IMR-90 (cell line): Measurements from ENCODE around the gene TMEM231. TPM values are rescaled to one million over a fixed set of nuclear protein-coding genes. Genes with fewer than 3 reads are reported as not detected.

ENCODE experiments used
- ATAC-seq: fragments of 200-7000 bp; cut with Tn5 transposase; 2 replicates; pipeline ENCODE4 v1.9.1; 2020; ENCODE audit warnings: low read depth, mild to moderate bottlenecking, moderate library complexity
- BruUV-seq: library from RNA; stranded (reverse); fragments of 400-500 nt; replicated peaks from 2 replicates; lab custom pipeline; 2021; lab: Mats Ljungman, UMichigan
- CTCF ChIA-PET: fragments of 300-600 bp; formaldehyde crosslinking; extraction: SDS; loops from one replicate; lab custom pipeline; 2021; ENCODE audit warnings: antibody characterized with exemption; lab: Yijun Ruan, JAX
- POLR2A ChIA-PET: fragments of 300-600 bp; sonication (Branson Sonifier 250); formaldehyde crosslinking; loops from one replicate; lab custom pipeline; 2022; ENCODE audit warnings: antibody characterized with exemption; ENCODE audit not compliant: unreplicated experiment; lab: Charles Lee
- DNase-seq: peaks from one replicate; pipeline ENCODE4 v3.0.0; 2013
- H2AFZ ChIP-seq: replicated peaks from 2 replicates; pipeline ENCODE3; 2013; ENCODE audit warnings: low read length, mild to moderate bottlenecking; ENCODE audit not compliant: poor library complexity
- H2AK5ac ChIP-seq: 2 replicates; pipeline ENCODE4 v1.6.1; 2013; ENCODE audit warnings: low read depth, low read length, inconsistent platforms
- H2AK9ac ChIP-seq: replicated peaks from 2 replicates; pipeline ENCODE3; 2013; ENCODE audit warnings: mild to moderate bottlenecking, low read depth, low read length, moderate library complexity; ENCODE audit not compliant: poor library complexity
- H2BK120ac ChIP-seq: 2 replicates; pipeline ENCODE4 v1.6.1; 2013; ENCODE audit warnings: low read depth, low read length, inconsistent platforms
- H2BK15ac ChIP-seq: 3 replicates; pipeline ENCODE4 v1.6.1; 2013; ENCODE audit warnings: low read depth, low read length, inconsistent platforms
- H2BK20ac ChIP-seq: 2 replicates; pipeline ENCODE4 v1.6.1; 2013; ENCODE audit warnings: low read depth, mild to moderate bottlenecking, inconsistent platforms, low read length, moderate library complexity
- H2BK5ac ChIP-seq: 2 replicates; pipeline ENCODE4 v1.6.1; 2013; ENCODE audit warnings: mild to moderate bottlenecking, low read depth, low read length, inconsistent platforms; ENCODE audit not compliant: poor library complexity, severe bottlenecking
- H3K14ac ChIP-seq: replicated peaks from 2 replicates; pipeline ENCODE4 v1.6.1; 2013; ENCODE audit warnings: low read depth, low read length, inconsistent platforms
- H3K18ac ChIP-seq: 2 replicates; pipeline ENCODE4 v1.6.1; 2013; ENCODE audit warnings: low read depth, low read length, control low read depth
- H3K23ac ChIP-seq: 2 replicates; pipeline ENCODE4 v1.6.1; 2013; ENCODE audit warnings: low read depth, low read length, inconsistent platforms
- H3K27ac ChIP-seq: 2 replicates; pipeline ENCODE4 v1.5.1; 2013; ENCODE audit warnings: mild to moderate bottlenecking, control low read depth, low read length; ENCODE audit not compliant: insufficient read depth
- H3K27me3 ChIP-seq: 2 replicates; pipeline ENCODE4 v1.6.1; 2013; ENCODE audit warnings: low read length; ENCODE audit not compliant: control insufficient read depth, insufficient read depth
- H3K36me3 ChIP-seq: 2 replicates; pipeline ENCODE4 v1.6.1; 2013; ENCODE audit warnings: low read length, mixed read lengths; ENCODE audit not compliant: control insufficient read depth, insufficient read depth
- H3K4ac ChIP-seq: 2 replicates; pipeline ENCODE4 v1.6.1; 2013; ENCODE audit warnings: low read depth, low read length, inconsistent platforms
- H3K4me1 ChIP-seq: 2 replicates; pipeline ENCODE4 v1.6.1; 2013; ENCODE audit warnings: low read length, mixed read lengths; ENCODE audit not compliant: control insufficient read depth, insufficient read depth
- H3K4me2 ChIP-seq: 2 replicates; pipeline ENCODE4 v1.6.1; 2013; ENCODE audit warnings: low read depth, mild to moderate bottlenecking, control low read depth, low read length, moderate library complexity
- H3K4me3 ChIP-seq: 2 replicates; pipeline ENCODE4 v1.5.1; 2013; ENCODE audit warnings: low read depth, mild to moderate bottlenecking, control low read depth, low read length, moderate library complexity; ENCODE audit not compliant: insufficient read depth
- H3K56ac ChIP-seq: 2 replicates; pipeline ENCODE4 v1.6.1; 2013; ENCODE audit warnings: low read length, inconsistent platforms; ENCODE audit not compliant: insufficient read depth; ENCODE audit errors: extremely low read depth
- H3K79me1 ChIP-seq, 2 experiments: 2 replicates each; pipeline ENCODE4 v1.6.1; 2013; ENCODE audit warnings: low read length in 2 of 2, inconsistent platforms in 1 of 2, low read depth in 1 of 2
- H3K9ac ChIP-seq: 2 replicates; pipeline ENCODE4 v1.6.1; 2013; ENCODE audit warnings: low read depth, low read length, control low read depth
- H3K9me1 ChIP-seq: 2 replicates; pipeline ENCODE4 v1.6.1; 2013; ENCODE audit warnings: low read length, inconsistent platforms; ENCODE audit not compliant: insufficient read depth
- H3K9me3 ChIP-seq: 2 replicates; pipeline ENCODE4 v1.6.1; 2013; ENCODE audit warnings: low read length; ENCODE audit not compliant: control insufficient read depth, insufficient read depth
- H4K20me1 ChIP-seq: 2 replicates; pipeline ENCODE4 v1.6.1; 2013; ENCODE audit warnings: low read length, inconsistent platforms; ENCODE audit not compliant: insufficient read depth
- H4K5ac ChIP-seq: 2 replicates; pipeline ENCODE4 v1.6.1; 2013; ENCODE audit warnings: mild to moderate bottlenecking, low read depth, low read length, control low read depth
- H4K8ac ChIP-seq, 2 experiments: 2 replicates each; pipeline ENCODE4 v1.6.1; 2013; ENCODE audit warnings: low read depth in 2 of 2, low read length in 2 of 2, control low read depth in 1 of 2, inconsistent platforms in 1 of 2
- H4K91ac ChIP-seq: 2 replicates; pipeline ENCODE4 v1.6.1; 2013; ENCODE audit warnings: low read depth, low read length, inconsistent platforms; ENCODE audit not compliant: insufficient read depth
- BHLHE40 ChIP-seq: fragments of 150-350 bp; IDR thresholded peaks from 2 replicates; pipeline ENCODE4 v1.6.1; 2016; ENCODE audit warnings: mild to moderate bottlenecking, low read depth, low read length
- CEBPB ChIP-seq: IDR thresholded peaks from 2 replicates; pipeline ENCODE4 v1.6.1; 2012; ENCODE audit warnings: low read depth, low read length, improper control_type of control experiment
- CHD1 ChIP-seq: IDR thresholded peaks from 2 replicates; pipeline ENCODE4 v1.6.1; 2012; ENCODE audit warnings: low read depth, low read length, improper control_type of control experiment
- CTCF ChIP-seq: conservative IDR thresholded peaks from 2 replicates; pipeline ENCODE4 v1.5.1; 2012; ENCODE audit warnings: mild to moderate bottlenecking, low read depth, low read length, improper control_type of control experiment
- ELK1 ChIP-seq: fragments of 150-350 bp; IDR thresholded peaks from 2 replicates; pipeline ENCODE4 v1.6.1; 2016; ENCODE audit warnings: low read depth, mild to moderate bottlenecking, low read length, moderate library complexity, borderline replicate concordance
- FOS ChIP-seq: fragments of 150-350 bp; IDR thresholded peaks from 2 replicates; pipeline ENCODE4 v1.6.1; 2016; ENCODE audit warnings: low read depth, low read length
- MAFK ChIP-seq: IDR thresholded peaks from 2 replicates; pipeline ENCODE4 v1.6.1; 2012; ENCODE audit warnings: low read depth, low read length, improper control_type of control experiment
- MAZ ChIP-seq: IDR thresholded peaks from 2 replicates; pipeline ENCODE4 v1.6.1; 2012; ENCODE audit warnings: low read depth, mild to moderate bottlenecking, low read length, improper control_type of control experiment, moderate library complexity, borderline replicate concordance
- MXI1 ChIP-seq: IDR thresholded peaks from 2 replicates; pipeline ENCODE4 v1.6.1; 2012; ENCODE audit warnings: low read depth, mild to moderate bottlenecking, low read length, moderate library complexity, borderline replicate concordance
- NFE2L2 ChIP-seq: fragments of 150-350 bp; IDR thresholded peaks from 2 replicates; pipeline ENCODE4 v1.6.1; 2016; ENCODE audit warnings: low read depth, mild to moderate bottlenecking, low read length
- POLR2A ChIP-seq: IDR thresholded peaks from 2 replicates; pipeline ENCODE4 v1.6.1; 2012; ENCODE audit warnings: mild to moderate bottlenecking, low read depth, low read length
- RAD21 ChIP-seq: IDR thresholded peaks from 2 replicates; pipeline ENCODE4 v1.6.1; 2012; ENCODE audit warnings: low read length, improper control_type of control experiment
- RCOR1 ChIP-seq: IDR thresholded peaks from 2 replicates; pipeline ENCODE4 v1.6.1; 2012; ENCODE audit warnings: mild to moderate bottlenecking, low read length, improper control_type of control experiment; ENCODE audit not compliant: insufficient replicate concordance
- RFX5 ChIP-seq: IDR thresholded peaks from 2 replicates; pipeline ENCODE4 v1.8.0; 2012; ENCODE audit warnings: low read depth, mild to moderate bottlenecking, low read length, moderate library complexity
- SMC3 ChIP-seq: fragments of 150-350 bp; IDR thresholded peaks from 2 replicates; pipeline ENCODE4 v1.6.1; 2016; ENCODE audit warnings: low read depth, mild to moderate bottlenecking, antibody characterized with exemption, low read length, moderate library complexity
- WGBS, 2 experiments: methylation state at CpG; one replicate each; pipeline versions ENCODE4 v1.1.5 to v1.1.7; 2013; ENCODE audit warnings: missing lambda C conversion rate in 2 of 2; ENCODE audit not compliant: insufficient read length in 1 of 2; ENCODE audit errors: extremely low coverage in 2 of 2; 5-methylcytosine and 5-hydroxymethylcytosine counted together
- dilution Hi-C: fragments of 300-500 bp; cut with HindIII; formaldehyde crosslinking; loops from one replicate; pipeline ENCODE4 v1.14.3; 2018; ENCODE audit warnings: low sequenced_read_pairs; ENCODE audit not compliant: unreplicated experiment
- in situ Hi-C: fragments of 300-500 bp; cut with MboI; formaldehyde crosslinking; loops from 3 replicates; pipeline ENCODE4 v1.14.3; 2019; ENCODE audit warnings: low sequenced_read_pairs, inconsistent platforms, mixed read lengths
- intact Hi-C: fragments of 100-400 bp; cut with micrococcal nuclease; formaldehyde crosslinking; loops from 2 replicates; pipeline ENCODE4 v1.10.0; 2022
- polyA plus RNA-seq, 3 experiments: library from polyadenylated mRNA; depleted of rRNA; stranded (reverse); fragments of >200 nt; gene quantifications; 2 replicates each; pipeline ENCODE4 v1.2.3, GENCODE V29; 2012; ENCODE audit warnings: low replicate concordance in 1 of 3
- total RNA-seq: library from RNA; depleted of rRNA; stranded (reverse); fragments of >200 nt; gene quantifications from 2 replicates; pipeline ENCODE4 v1.2.3, GENCODE V29; 2012
- TF ChIP-seq, protein P1 (sequence below): fragments of 150-350 bp; IDR thresholded peaks from 2 replicates; pipeline ENCODE4 v1.6.1; 2017; ENCODE audit warnings: mild to moderate bottlenecking, antibody characterized with exemption, low read length, low read depth

The TMEM231 gene
- total and polyA plus RNA-seq, 2 of the 4 experiments (the other 2 are of a cell fraction): 10.6 to 15.4 TPM

GRCh38 chr16:75491876-75492275 lies 64.2 kb downstream of the TMEM231 start:
- intact Hi-C loops: no loop called here
- Histone ChIP-seq H3K9me1 (no peaks in the 10 kb centered on the region), H2BK5ac (no peak overlapping the region), H3K23ac (no peak overlapping the region), H2AFZ (no peak overlapping the region), H2AK9ac (no peak overlapping the region), H3K79me1 (no peaks in the 10 kb centered on the region), H3K4me1 (peaks cover 1% of the 10 kb centered on the region; the same call in 1 of the 2 replicates), H2BK120ac (no peak overlapping the region), H3K27me3 (peaks cover 15% of the 10 kb centered on the region), H4K8ac (no peak overlapping the region), H4K20me1 (no peaks in the 10 kb centered on the region), H3K18ac (no peak overlapping the region), H2BK15ac (no peak overlapping the region), H3K4ac (no peak overlapping the region), H3K9me3 (no peaks in the 10 kb centered on the region), H2AK5ac (no peak overlapping the region), H3K36me3 (no peaks in the 10 kb centered on the region), H3K27ac (no peak overlapping the region), H3K14ac (no peak overlapping the region), H3K4me3 (no peak overlapping the region), H3K56ac (no peak overlapping the region), H3K9ac (no peak overlapping the region), H3K4me2 (no peak overlapping the region), H2BK20ac (no peak overlapping the region), H4K5ac (no peak overlapping the region), H4K91ac (no peak overlapping the region)
- ATAC-seq (peak; percentile 46; the same call in 1 of the 2 replicates), DNase-seq (no peak)
- in situ Hi-C loops: no loop called here
- 80% methylated on average over 1 of the region's 1 CpG; no CpG with 5 or more reads in 1 of the 2 experiments for WGBS, 2 experiments
- CTCF ChIA-PET: interaction anchor here (0.6 kb wide), 1 partner anchor 30 kb away, joined by 3 read pairs; no protein-coding TSS in a partner anchor
- dilution Hi-C loops: no loop called here
- POLR2A ChIA-PET: no interaction called here
- no TSS peak for BruUV-seq
- no peak for TF ChIP-seq MAZ
- TF ChIP-seq, protein P1, sequence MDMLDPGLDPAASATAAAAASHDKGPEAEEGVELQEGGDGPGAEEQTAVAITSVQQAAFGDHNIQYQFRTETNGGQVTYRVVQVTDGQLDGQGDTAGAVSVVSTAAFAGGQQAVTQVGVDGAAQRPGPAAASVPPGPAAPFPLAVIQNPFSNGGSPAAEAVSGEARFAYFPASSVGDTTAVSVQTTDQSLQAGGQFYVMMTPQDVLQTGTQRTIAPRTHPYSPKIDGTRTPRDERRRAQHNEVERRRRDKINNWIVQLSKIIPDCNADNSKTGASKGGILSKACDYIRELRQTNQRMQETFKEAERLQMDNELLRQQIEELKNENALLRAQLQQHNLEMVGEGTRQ: no peak
- no peak for TF ChIP-seq CTCF
- no peak for TF ChIP-seq FOS
- no peak for TF ChIP-seq RCOR1
- TF ChIP-seq NFE2L2: no peak
- TF ChIP-seq MXI1: no peak
- TF ChIP-seq SMC3: no peak
- TF ChIP-seq CEBPB: no peak
- TF ChIP-seq ELK1: no peak
- no peak for TF ChIP-seq RFX5
- no peak for TF ChIP-seq POLR2A
- no peak for TF ChIP-seq RAD21
- no peak for TF ChIP-seq CHD1
- no peak for TF ChIP-seq BHLHE40
- no peak for TF ChIP-seq MAFK
